H4 (cell line): Measurements from ENCODE around the gene OAF. TPM values are rescaled to one million over a fixed set of nuclear protein-coding genes. Genes with fewer than 3 reads are reported as not detected.
A peak's percentile ranks its signal among the peaks of the same experiment; 100 is the strongest.

ENCODE experiments used
- DNase-seq: peaks from one replicate; pipeline ENCODE4 v3.0.0-alpha.2; 2015; ENCODE audit warnings: low spot score
- total RNA-seq: library from RNA; depleted of rRNA; stranded (reverse); fragments of >200 nt; shearing (Covaris generic); gene quantifications from 2 replicates; pipeline ENCODE4 v1.2.3, GENCODE V29; 2014

Gene OAF
- total RNA-seq, 1 experiment from 2014 or later, result 33.5 TPM

DNA sequence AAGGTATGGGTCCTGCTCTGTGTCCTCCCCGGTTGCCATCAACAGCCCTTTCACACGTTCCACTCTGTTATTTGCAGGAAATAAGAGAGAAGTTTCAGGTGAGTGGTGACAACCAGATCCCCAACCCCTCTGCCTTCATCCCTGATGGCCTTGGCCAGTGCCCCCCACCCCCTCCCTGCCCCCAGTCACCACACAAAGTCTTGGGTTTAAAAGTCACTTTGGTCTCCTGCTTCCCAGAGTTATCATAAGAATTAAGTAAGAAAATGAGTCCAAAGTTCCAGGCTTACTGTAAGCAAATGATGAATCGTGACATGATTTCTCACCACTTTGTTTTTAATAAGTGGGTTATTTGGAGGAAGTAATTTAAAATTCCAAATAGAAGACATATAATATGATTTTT lies 9.2 kb upstream of the OAF start:
- no peak for DNase-seq

GRCh38 chr11:120203626-120204025 lies 7.2 kb upstream of the OAF start:
- DNase-seq, result no peak

DNA sequence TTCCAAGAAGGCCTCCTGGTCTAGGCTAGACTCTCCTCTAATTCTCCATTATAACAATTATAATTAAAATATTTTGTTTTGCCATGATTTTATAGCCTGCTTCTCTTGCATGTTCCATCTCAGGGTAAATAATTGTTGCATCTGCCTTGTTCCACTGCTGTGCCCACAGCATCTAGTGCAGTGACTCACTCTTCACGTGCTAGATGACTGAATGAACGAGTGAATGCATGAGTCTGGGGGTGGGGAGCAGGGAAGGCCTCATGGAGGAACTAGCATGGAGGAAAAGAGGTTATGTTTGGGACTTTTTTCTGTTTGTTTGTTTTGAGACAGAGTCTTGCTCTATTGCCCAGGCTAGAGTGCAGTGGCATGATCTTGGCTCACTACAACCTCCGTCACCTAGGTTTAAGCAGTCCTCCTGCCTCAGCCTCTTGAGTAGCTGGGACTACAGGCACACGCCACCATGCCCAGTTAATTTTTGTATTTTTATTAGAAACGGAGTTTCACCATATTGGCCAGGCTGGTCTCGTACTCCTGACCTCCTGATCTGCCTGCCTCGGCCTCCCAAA lies 5.2 kb upstream of the OAF start:
- DNase-seq, result peak; percentile 69

GRCh38 chr11:120207512-120207911 lies 3.3 kb upstream of the OAF start:
- no peak for DNase-seq

DNA sequence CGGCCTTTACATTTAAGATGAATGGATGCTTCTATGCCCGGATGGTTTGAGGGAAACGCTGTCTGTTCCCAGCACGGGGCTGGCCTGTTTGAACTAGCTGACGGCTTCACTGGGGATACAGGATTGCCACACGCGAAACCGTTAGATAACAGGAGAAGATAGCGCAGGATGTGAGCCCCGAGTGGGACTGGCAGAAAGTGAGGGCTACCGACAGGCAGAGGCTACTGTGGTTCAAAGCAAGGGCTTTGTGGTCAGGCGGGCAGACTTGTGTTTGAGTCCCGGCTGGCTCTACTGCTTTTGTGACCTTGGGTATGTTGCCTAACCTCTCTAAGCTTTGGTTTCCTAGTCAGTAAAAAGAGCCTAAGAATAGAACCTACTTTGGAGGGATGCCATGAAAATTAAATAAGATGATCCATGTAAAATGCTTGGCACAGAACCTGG lies 2.8 kb upstream of the OAF start:
- DNase-seq, result no peak

DNA sequence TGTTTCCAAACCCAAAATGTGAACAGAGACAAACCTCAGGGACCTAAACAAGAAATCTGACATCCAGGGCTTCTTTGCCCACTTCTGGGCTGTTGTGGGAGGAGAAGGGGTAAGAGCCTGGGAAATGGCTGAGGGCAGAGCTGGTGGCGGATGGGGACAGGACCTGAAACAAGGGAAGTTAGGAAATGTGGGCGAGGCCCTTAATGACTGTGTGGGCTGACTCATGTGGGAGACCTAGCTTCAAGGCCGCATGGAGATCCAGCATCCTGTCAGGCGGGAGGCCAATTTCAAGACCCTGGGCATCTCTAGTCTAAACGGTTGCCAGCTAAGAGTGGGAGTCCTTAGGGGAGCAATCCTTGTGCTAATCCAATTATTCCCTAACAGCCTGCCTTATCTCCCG lies 2.1 kb upstream of the OAF start:
- DNase-seq, result peak; percentile 84

DNA sequence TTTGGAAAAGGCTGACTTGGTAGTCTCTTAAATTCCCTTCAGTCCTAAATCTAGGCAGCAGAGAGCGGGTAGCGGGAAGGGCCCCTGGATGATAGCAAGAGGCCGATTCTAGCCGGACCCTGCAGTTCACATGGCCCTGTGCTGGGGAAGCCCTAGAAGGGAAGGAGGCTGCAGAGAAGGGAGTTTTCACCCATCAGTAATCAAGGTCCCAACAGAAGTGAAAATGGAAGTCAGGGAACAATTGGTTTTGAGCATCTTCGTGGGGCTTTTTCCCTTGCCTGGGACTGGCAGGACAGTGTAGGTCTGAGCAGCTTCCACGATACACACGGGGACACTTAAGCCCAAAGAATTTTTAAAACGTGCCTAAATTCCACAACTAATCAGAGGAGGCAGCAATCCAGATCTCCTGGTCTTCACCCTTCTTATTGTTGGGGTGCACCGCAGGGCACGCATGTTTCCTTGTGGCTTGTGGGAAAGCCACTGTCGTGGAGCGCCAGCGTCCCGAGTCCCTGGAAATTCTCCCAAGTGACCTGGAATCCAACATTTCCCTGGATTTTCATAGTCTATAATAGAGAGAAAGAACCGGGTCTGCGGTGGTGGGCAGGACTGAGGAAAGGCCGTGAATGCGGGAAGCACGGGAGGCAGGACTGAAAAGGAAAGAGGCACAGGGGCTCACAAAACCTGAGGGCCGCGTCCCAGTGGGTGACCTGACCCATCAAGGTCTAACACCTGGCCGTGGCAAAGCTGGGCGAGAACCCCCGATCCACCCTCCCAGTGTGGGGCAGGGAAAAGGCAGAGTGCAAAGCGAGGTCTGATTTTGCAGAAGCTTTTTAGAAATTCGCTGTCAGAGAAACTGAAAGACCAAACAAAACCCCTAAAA lies 846 bp upstream of the OAF start:
- no peak for DNase-seq

DNA sequence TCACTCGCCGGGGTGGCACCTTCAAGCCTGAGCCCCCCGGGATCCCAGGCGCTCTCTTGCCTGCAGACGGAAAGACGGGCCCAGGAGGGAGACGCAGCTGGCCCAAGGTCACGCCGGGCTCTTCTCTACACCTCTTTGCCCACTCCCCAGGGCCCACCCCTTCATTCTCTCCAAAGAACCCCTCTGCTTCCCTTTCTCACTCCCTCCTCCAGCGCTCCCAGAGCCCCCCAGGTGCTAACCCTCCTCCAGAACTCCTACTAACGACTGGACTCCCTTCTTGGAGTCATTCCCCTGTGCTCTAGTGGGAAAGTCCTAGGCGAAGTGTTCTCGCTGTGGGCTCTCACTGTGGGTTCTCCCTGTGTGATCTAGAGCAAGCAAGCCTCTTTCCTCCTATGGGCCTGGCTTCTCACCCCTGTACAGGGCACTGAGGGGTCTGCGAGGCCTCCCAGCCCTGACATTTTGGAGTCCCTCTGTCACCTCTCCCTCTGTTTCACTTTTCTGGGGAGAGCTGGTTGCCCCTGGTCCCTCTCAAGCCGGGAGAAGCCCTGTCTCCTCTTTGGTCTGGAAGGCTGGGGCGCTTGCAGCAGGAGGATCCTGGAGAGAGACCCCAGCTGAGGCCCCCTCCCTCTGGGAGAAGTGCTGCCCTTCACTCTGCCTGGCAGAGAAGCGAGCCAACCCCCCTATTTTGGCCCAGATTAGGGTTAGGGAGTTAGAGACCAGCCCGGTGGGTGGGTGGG lies 858 bp downstream of the OAF start:
- DNase-seq, result no peak

GRCh38 chr11:120212259-120212878 lies 1.5 kb downstream of the OAF start:
- no peak for DNase-seq

DNA sequence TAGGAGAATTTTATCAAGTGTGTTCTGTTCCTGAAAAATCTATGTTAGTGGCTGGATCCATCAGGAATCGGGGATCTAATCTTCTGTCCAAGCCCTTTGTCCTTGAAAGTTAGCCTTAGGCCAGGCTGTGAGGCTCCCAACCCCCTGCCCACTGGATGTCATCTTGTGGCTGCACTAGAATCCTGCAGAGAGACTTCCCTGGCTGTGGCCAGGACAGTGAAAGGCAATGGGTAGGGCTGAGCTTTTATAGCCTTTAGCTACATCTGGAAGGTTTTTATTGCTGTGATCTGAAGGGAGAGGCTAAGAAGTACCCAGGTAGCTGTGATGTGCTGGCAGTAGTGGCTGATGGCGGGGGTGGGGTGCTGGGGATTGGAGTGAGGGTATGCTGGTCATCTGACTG lies 2.1 kb downstream of the OAF start:
- DNase-seq, result no peak

GRCh38 chr11:120214581-120214980 lies 3.7 kb downstream of the OAF start:
- DNase-seq, result no peak

- DNase-seq, result no peak
These were observed 4.8 kb downstream of the OAF start for GRCh38 chr11:120215634-120216033.

DNA sequence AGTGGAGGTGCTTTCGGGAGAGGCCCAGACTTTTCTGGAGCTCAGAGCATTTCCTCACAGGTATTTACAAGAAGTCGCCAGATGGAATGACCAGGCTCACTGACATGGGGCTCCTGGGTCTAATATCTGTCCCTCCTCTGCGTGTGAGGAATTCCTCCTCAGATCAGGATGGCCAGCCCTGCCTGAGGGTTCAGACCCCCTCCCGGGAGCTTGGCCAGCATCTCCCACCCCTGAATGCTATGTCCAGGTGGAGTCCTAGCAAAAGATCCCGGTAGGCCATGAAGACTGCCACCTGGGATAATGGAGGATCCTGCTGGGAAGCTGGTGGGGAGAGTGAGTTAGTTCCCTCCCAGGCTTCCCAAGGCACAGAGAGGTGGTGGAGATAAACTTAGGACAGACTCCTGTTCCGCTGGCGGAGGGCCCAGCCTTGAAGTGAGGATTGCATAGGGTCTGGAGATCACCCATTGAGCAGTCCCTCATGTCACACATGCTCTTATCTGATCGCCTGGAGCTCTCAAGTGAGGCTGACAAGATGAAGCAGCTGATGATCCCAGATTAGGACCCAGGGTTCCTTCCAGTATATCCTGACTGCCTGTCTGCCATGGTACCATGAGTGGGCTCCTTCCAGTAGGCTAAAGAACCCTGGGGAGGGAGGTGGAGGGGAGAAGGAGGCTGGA lies 5.7 kb downstream of the OAF start:
- DNase-seq, result no peak

DNA sequence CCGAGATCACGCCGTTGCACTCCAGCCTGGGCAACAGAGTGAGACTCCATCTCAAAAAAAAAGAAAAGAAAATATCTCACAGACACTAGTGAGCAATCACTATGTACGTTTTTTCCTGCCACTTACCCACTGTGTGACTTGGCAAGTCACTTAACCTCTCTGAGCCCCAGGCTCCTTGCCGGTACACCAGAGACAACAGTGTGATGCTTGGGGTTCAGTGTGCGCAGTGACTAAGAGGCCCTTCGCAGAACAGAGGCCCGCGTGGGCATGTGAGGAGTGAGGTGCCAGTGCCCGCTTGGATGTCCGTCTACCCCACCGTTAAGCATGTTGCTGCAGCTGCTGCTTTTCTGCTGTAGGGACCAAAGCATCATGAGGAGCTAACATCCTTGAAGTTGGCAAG lies 6.7 kb downstream of the OAF start:
- no peak for DNase-seq

DNA sequence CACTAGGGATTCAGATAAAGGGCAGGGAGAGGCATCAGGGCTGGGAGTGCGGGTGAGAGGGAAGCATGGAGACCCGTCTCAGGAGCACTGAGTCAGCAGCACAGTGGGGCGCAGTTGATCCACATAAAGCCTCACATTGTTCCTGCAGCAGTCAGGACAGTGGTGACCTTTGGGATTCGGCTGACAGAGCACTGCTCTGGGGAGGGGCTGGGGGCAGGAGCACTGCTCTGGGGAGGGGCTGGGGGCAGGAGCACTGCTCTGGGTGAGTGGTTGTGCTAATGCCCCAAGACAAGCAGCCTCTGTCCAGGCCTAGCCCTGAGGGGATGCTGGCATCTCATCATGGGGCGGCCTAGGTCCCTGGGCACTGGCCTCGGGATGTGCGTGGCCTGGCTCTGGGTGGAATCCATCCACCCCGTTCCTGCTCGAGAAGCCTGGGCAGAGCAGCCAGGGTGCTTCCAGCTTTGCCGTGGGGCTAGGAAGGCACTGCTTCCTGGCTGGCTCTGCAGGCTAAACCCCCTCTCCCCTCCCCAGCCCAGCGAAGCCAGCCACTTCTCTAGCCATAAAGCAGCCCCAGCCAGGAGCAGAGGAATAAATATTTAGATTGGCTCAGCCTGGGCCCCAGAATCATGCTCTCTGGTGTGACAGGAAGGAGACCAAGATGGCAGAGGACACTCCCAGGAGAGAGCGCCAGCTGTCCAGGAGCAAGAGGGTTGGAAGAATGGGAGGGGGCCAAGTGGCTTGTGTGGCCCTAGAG lies 7.3 kb downstream of the OAF start:
- DNase-seq, result no peak

DNA sequence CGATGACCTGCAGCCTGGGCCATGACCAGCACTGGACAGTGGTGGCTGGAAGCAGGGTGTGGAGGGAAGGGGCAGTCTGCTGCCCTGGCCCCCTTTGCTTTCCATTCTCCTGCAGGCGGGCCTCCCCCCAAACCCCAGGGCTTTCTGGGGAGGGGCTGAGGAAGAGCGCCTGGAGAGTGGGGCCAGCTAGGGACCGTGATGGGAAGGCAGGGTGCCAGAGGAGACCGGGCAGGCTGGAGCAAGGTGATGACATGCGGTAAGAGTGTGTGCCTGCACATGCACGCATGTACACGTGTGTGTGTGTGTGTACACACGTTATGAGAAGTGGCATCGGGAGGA lies 7.8 kb downstream of the OAF start:
- DNase-seq, result no peak

GRCh38 chr11:120219232-120219937 lies 8.6 kb downstream of the OAF start:
- DNase-seq, result no peak

DNA sequence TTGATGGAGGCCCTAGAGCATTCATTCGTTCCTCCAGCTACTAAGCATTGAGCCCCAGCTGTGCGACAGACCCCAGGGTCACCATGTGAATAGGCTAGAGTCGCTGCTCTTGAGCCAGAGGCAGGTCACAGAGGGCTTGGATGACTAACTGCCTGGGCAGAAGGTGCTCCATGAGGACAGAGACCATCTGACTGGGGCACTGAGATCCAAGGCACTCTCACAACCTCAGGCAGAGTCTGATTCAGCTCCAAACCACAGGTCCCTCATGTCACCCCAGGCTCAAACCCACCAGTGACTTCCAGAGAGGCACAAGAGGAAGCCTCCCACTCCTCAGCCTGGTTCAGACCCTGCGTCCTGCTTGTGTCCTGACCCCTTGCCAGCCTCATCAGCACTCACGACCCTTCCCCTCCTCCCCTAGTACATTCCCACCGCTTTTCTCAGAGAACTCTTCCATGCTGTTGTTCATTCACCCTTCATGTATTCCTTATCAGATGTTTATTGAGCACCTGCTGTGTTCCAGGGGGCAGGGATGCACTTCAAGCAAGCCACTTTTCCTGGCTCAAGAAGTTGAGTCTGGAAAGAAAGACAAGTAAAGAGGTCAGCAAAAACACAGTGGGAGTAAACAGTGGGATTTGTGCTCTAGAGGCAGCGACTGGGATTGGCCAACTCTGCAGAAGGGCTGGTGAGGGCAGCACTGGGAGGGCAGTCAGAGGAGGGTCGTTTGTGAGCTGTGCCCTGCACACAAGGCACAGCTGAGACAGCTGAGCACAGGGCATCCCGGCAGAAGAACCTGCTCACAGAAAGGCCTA lies 9.3 kb downstream of the OAF start:
- DNase-seq, result no peak

DNA sequence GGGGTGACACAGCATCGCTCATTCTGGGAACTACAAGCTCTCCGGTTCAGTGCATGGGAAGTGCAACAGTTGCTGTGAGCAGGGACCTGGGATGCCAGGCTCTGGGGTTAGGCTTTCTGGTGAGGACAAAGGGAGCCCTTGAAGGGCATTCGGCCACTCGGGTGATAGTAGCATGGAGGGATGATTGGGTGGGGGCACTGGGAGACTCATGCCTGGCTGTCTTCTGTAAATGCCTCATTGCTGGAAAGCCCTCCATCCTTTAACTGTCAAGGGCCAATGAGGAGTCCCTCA lies 9.9 kb downstream of the OAF start:
- no peak for DNase-seq
